Activated naive CD4-positive, alpha-beta T cell treated with anti-CD3 and anti-CD28 coated beads, Interleukin-2, amount 10 ng/mL, durations not matched to agents 7 days and 5 days (primary cell): ENCODE measurements around the gene KRTAP16-1.

ENCODE experiments used
- CTCF ChIA-PET: fragments of 350-600 bp; sonication (Branson Sonifier 250); formaldehyde crosslinking; loops from one replicate; lab custom pipeline; 2021; ENCODE audit warnings: antibody characterized with exemption; lab: Charles Lee
- DNase-seq: peaks from one replicate; pipeline ENCODE4 v3.0.0-alpha.2; 2020
- H3K27ac Mint-ChIP-seq: one replicate; pipeline ENCODE4 v1.8.0; 2021; ENCODE audit warnings: mild to moderate bottlenecking, moderate library complexity, mixed read lengths
- H3K27me3 Mint-ChIP-seq: one replicate; pipeline ENCODE4 v1.8.0; 2021; ENCODE audit warnings: mild to moderate bottlenecking, mixed read lengths
- H3K36me3 Mint-ChIP-seq: one replicate; pipeline ENCODE4 v1.8.0; 2021; ENCODE audit warnings: mixed read lengths
- H3K4me1 Mint-ChIP-seq: one replicate; pipeline ENCODE4 v1.8.0; 2021; ENCODE audit warnings: mixed read lengths
- H3K4me3 Mint-ChIP-seq: one replicate; pipeline ENCODE4 v1.8.0; 2021; ENCODE audit warnings: mild to moderate bottlenecking, moderate library complexity, mixed read lengths
- H3K9me3 Mint-ChIP-seq: one replicate; pipeline ENCODE4 v1.8.0; 2021; ENCODE audit warnings: mixed read lengths

KRTAP16-1 gene

DNA sequence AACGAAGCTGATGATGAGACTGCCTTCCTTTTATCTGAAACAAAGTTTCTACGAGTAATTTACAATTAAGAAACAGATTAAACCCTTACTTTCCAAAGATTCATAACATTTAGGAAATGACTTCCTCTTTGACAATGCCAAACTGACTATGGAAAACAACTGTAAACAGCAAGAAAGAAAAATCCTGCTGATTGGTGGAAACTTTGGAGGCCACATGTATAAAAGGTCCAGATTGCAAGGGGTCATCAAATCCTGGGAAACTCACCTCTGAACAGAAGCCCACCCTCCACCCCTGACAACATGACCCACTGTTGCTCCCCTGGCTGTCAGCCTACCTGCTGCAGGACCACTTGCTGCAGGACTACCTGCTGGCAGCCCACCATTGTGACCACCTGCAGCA lies 44.0 kb downstream of the KRTAP16-1 start, which contains the start of gene KRTAP9-6:
TSS of gene KRTAP9-6 (plus strand) at position 301 of the 400 bp plus-strand sequence. CDS start at position 301, 0 bp downstream.
- no peak for DNase-seq
- H3K9me3 Mint-ChIP-seq: no peaks in the 10 kb centered on the region
- peaks cover 25% of the 10 kb centered on the region for H3K27me3 Mint-ChIP-seq
- no peaks in the 10 kb centered on the region for H3K4me1 Mint-ChIP-seq
- no peaks in the 10 kb centered on the region for H3K36me3 Mint-ChIP-seq
- CTCF ChIA-PET: no interaction called here
- no peak within 1 kb of the TSS for H3K4me3 Mint-ChIP-seq
- H3K27ac Mint-ChIP-seq: no peak within 1 kb of the TSS

DNA sequence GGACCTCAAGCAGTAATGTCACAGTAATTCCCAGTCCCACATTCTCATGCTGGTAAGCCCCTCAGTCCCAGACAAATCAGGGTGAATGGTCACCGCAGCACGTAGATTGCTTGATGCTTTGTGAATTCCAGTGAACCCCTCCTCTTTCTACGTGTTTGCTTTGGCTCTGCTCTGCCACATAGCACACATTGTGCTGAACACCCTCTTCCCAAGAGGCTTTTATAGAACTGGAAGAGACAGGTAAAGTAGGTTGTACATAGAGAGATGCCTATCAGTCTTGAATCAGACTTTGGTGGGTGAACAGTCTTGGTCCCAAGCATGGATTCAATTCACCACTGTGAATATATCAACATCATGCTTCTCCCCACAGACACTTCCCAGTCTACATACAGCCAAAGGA lies 44.5 kb downstream of the KRTAP16-1 start:
- Mint-ChIP-seq H3K27ac (no peak overlapping the region), H3K4me1 (no peaks in the 10 kb centered on the region), H3K36me3 (no peaks in the 10 kb centered on the region), H3K9me3 (no peaks in the 10 kb centered on the region), H3K4me3 (no peak overlapping the region), H3K27me3 (peaks cover 25% of the 10 kb centered on the region)
- CTCF ChIA-PET: no interaction called here
- DNase-seq: no peak

GRCh38 chr17:41263212-41263611 lies 45.9 kb downstream of the KRTAP16-1 start:
- no peak for DNase-seq
- H3K27me3 Mint-ChIP-seq: peaks cover 21% of the 10 kb centered on the region
- H3K27ac Mint-ChIP-seq: no peak overlapping the region
- H3K9me3 Mint-ChIP-seq: no peaks in the 10 kb centered on the region
- CTCF ChIA-PET: no interaction called here
- no peak overlapping the region for H3K4me3 Mint-ChIP-seq
- no peaks in the 10 kb centered on the region for H3K36me3 Mint-ChIP-seq
- H3K4me1 Mint-ChIP-seq: no peaks in the 10 kb centered on the region

DNA sequence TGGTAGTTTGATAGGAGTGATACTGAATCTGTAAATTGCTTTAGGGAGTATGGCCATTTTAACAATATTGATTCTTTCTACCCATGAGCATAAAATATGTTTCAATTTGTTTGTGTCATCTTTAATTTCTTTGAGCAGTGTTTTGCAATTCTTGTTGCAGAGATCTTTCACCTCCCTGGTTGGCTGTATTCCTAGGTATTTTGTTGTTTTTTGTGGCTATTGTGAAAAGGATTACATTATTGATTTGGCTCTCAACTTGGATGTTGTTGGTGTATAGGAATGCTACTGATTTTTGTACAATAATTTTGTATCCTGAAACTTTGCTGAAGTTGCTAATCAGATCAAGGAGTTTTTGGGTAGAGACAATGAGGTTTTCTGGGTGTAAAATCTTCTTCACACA lies 50.7 kb downstream of the KRTAP16-1 start:
- DNase-seq: no peak
- Mint-ChIP-seq H3K9me3 (no peaks in the 10 kb centered on the region), H3K4me3 (no peak overlapping the region), H3K27ac (no peak overlapping the region), H3K4me1 (no peaks in the 10 kb centered on the region), H3K27me3 (peaks cover 17% of the 10 kb centered on the region), H3K36me3 (no peaks in the 10 kb centered on the region)
- CTCF ChIA-PET: no interaction called here
